ENCODE measurements around the gene LELP1. TPM values are rescaled to one million over a fixed set of nuclear protein-coding genes. Genes with fewer than 3 reads are reported as not detected.
A peak's percentile ranks its signal among the peaks of the same experiment; 100 is the strongest.

LELP1 gene
- total RNA-seq, 1 experiment from 2014 or later, result not detected

GRCh38 chr1:153228491-153228890 lies 25.3 kb downstream of the LELP1 start:
- DNase-seq (ENCODE audit: low read depth), result no peak

GRCh38 chr1:153229076-153229829 lies 26.0 kb downstream of the LELP1 start:
- DNase-seq (ENCODE audit: low read depth), result peak; percentile 7

GRCh38 chr1:153231363-153231762 lies 28.1 kb downstream of the LELP1 start:
- no peak for DNase-seq (ENCODE audit: low read depth)

- no peak for DNase-seq (ENCODE audit: low read depth)
Measured at GRCh38 chr1:153231785-153232184, 28.6 kb downstream of the LELP1 start.

GRCh38 chr1:153232553-153232952 lies 29.3 kb downstream of the LELP1 start:
- no peak for DNase-seq (ENCODE audit: low read depth)

GRCh38 chr1:153233448-153233847 lies 30.2 kb downstream of the LELP1 start:
- no peak for DNase-seq (ENCODE audit: low read depth)

- no peak for DNase-seq (ENCODE audit: low read depth)
Measured at GRCh38 chr1:153238527-153238926, 35.3 kb downstream of the LELP1 start.

GRCh38 chr1:153242160-153242559 lies 38.9 kb downstream of the LELP1 start:
- DNase-seq (ENCODE audit: low read depth), result no peak

- no peak for DNase-seq (ENCODE audit: low read depth)
Measured at GRCh38 chr1:153245466-153245865, 42.2 kb downstream of the LELP1 start.

GRCh38 chr1:153246018-153246417 lies 42.8 kb downstream of the LELP1 start:
- DNase-seq (ENCODE audit: low read depth), result no peak

- DNase-seq (ENCODE audit: low read depth), result no peak
Measured at GRCh38 chr1:153246825-153247224, 43.6 kb downstream of the LELP1 start.

GRCh38 chr1:153248176-153248879 lies 45.1 kb downstream of the LELP1 start:
- DNase-seq (ENCODE audit: low read depth), result no peak

- DNase-seq (ENCODE audit: low read depth), result no peak
Measured at GRCh38 chr1:153250166-153250565, 46.9 kb downstream of the LELP1 start.

- DNase-seq (ENCODE audit: low read depth), result no peak
Measured at GRCh38 chr1:153251087-153251486, 47.9 kb downstream of the LELP1 start.

- DNase-seq (ENCODE audit: low read depth), result no peak
Measured at GRCh38 chr1:153251562-153251961, 48.3 kb downstream of the LELP1 start.

GRCh38 chr1:153251988-153252387 lies 48.8 kb downstream of the LELP1 start:
- DNase-seq (ENCODE audit: low read depth), result no peak

GRCh38 chr1:153253076-153253475 lies 49.8 kb downstream of the LELP1 start:
- DNase-seq (ENCODE audit: low read depth), result no peak

GRCh38 chr1:153253693-153254092 lies 50.5 kb downstream of the LELP1 start:
- no peak for DNase-seq (ENCODE audit: low read depth)

Other genes with a start within 250 kb of the LELP1 start
- gene SPRR4, start 232.8 kb upstream of the LELP1 start, total RNA-seq (2014; rRNA removed), result not detected in 2 replicates
- not detected in 2 replicates for gene SPRR1A, start 219.3 kb upstream of the LELP1 start, total RNA-seq (2014; rRNA removed)
- not detected in 2 replicates for gene SPRR3, start 201.7 kb upstream of the LELP1 start, total RNA-seq (2014; rRNA removed)
- gene SPRR1B, start 172.2 kb upstream of the LELP1 start, total RNA-seq (2014; rRNA removed), result not detected in 2 replicates
- gene SPRR2D, start 162.3 kb upstream of the LELP1 start, total RNA-seq (2014; rRNA removed), result not detected in 2 replicates
- gene SPRR2A, start 145.9 kb upstream of the LELP1 start, total RNA-seq (2014; rRNA removed), result not detected in 2 replicates
- gene SPRR2B, start 131.8 kb upstream of the LELP1 start, total RNA-seq (2014; rRNA removed), result not detected in 2 replicates
- gene SPRR2E, start 108.9 kb upstream of the LELP1 start, total RNA-seq (2014; rRNA removed), result not detected in 2 replicates
- not detected in 2 replicates for gene SPRR2F, start 89.9 kb upstream of the LELP1 start, total RNA-seq (2014; rRNA removed)
- gene SPRR2G, start 52.5 kb upstream of the LELP1 start, total RNA-seq (2014; rRNA removed), result not detected in 2 replicates
- gene PRR9, start 14.2 kb downstream of the LELP1 start, total RNA-seq (2014; rRNA removed), result not detected in 2 replicates
- not detected in 2 replicates for gene LORICRIN, start 56.3 kb downstream of the LELP1 start, total RNA-seq (2014; rRNA removed)
- gene PGLYRP3, start 109.5 kb downstream of the LELP1 start, total RNA-seq (2014; rRNA removed), result not detected in 2 replicates
- not detected in 2 replicates for gene PGLYRP4, start 145.4 kb downstream of the LELP1 start, total RNA-seq (2014; rRNA removed)
- not detected in 2 replicates for gene S100A9, start 154.4 kb downstream of the LELP1 start, total RNA-seq (2014; rRNA removed)
- not detected in 2 replicates for gene S100A12, start 172.2 kb downstream of the LELP1 start, total RNA-seq (2014; rRNA removed)
- not detected in 2 replicates for gene S100A8, start 187.6 kb downstream of the LELP1 start, total RNA-seq (2014; rRNA removed)
- gene S100A7A, start 213.1 kb downstream of the LELP1 start, total RNA-seq (2014; rRNA removed), result not detected in 2 replicates